ENCODE results near the gene FOXK1. TPM values are rescaled to one million over a fixed set of nuclear protein-coding genes. Genes with fewer than 3 reads are reported as not detected.

Gene FOXK1
- total and polyA plus RNA-seq, 9 of the 15 experiments (the other 6 are each of a cell fraction or from before 2014, with no cell fraction given), result 0.32 to 45.5 (median 8.1) TPM

DNA sequence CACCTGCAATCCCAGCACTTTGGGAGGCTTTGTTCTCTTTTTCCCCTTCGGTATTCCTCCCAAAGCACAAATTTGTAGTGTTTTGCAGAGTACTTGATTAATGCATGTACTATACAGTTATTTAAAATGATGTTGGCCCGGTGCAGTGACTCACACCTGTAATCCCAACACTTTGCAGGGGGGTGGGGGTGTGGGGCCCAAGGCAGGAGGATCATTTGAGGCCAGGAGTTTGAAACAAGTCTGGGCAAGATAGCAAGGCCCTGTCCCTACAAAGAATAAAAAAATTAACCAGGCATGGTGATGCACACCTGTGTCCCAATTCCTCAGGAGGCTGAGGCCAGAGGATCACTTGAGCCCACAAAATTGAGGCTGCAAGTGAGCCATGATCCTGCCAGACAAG is 26.8 kb upstream of the FOXK1 start:
- no peak for TF ChIP-seq ZNF232 (CRISPR knock-in tag; IDR thresholded peaks at IDR 0.05)
- TF ChIP-seq PHTF2 (CRISPR knock-in tag; IDR thresholded peaks at IDR 0.05), result no peak
- TF ChIP-seq, protein P1, sequence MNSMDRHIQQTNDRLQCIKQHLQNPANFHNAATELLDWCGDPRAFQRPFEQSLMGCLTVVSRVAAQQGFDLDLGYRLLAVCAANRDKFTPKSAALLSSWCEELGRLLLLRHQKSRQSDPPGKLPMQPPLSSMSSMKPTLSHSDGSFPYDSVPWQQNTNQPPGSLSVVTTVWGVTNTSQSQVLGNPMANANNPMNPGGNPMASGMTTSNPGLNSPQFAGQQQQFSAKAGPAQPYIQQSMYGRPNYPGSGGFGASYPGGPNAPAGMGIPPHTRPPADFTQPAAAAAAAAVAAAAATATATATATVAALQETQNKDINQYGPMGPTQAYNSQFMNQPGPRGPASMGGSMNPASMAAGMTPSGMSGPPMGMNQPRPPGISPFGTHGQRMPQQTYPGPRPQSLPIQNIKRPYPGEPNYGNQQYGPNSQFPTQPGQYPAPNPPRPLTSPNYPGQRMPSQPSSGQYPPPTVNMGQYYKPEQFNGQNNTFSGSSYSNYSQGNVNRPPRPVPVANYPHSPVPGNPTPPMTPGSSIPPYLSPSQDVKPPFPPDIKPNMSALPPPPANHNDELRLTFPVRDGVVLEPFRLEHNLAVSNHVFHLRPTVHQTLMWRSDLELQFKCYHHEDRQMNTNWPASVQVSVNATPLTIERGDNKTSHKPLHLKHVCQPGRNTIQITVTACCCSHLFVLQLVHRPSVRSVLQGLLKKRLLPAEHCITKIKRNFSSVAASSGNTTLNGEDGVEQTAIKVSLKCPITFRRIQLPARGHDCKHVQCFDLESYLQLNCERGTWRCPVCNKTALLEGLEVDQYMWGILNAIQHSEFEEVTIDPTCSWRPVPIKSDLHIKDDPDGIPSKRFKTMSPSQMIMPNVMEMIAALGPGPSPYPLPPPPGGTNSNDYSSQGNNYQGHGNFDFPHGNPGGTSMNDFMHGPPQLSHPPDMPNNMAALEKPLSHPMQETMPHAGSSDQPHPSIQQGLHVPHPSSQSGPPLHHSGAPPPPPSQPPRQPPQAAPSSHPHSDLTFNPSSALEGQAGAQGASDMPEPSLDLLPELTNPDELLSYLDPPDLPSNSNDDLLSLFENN (IDR thresholded peaks at IDR 0.05; ENCODE audit: low read depth in 2 of 2, low read length in 2 of 2), result no peak
- no peak for TF ChIP-seq MYNN (IDR thresholded peaks at IDR 0.05)
- TF ChIP-seq MYNN (CRISPR knock-in tag; IDR thresholded peaks at IDR 0.05), result no peak
- no peak for TF ChIP-seq ADNP (tag; IDR thresholded peaks at IDR 0.05)
- TF ChIP-seq, protein P2, sequence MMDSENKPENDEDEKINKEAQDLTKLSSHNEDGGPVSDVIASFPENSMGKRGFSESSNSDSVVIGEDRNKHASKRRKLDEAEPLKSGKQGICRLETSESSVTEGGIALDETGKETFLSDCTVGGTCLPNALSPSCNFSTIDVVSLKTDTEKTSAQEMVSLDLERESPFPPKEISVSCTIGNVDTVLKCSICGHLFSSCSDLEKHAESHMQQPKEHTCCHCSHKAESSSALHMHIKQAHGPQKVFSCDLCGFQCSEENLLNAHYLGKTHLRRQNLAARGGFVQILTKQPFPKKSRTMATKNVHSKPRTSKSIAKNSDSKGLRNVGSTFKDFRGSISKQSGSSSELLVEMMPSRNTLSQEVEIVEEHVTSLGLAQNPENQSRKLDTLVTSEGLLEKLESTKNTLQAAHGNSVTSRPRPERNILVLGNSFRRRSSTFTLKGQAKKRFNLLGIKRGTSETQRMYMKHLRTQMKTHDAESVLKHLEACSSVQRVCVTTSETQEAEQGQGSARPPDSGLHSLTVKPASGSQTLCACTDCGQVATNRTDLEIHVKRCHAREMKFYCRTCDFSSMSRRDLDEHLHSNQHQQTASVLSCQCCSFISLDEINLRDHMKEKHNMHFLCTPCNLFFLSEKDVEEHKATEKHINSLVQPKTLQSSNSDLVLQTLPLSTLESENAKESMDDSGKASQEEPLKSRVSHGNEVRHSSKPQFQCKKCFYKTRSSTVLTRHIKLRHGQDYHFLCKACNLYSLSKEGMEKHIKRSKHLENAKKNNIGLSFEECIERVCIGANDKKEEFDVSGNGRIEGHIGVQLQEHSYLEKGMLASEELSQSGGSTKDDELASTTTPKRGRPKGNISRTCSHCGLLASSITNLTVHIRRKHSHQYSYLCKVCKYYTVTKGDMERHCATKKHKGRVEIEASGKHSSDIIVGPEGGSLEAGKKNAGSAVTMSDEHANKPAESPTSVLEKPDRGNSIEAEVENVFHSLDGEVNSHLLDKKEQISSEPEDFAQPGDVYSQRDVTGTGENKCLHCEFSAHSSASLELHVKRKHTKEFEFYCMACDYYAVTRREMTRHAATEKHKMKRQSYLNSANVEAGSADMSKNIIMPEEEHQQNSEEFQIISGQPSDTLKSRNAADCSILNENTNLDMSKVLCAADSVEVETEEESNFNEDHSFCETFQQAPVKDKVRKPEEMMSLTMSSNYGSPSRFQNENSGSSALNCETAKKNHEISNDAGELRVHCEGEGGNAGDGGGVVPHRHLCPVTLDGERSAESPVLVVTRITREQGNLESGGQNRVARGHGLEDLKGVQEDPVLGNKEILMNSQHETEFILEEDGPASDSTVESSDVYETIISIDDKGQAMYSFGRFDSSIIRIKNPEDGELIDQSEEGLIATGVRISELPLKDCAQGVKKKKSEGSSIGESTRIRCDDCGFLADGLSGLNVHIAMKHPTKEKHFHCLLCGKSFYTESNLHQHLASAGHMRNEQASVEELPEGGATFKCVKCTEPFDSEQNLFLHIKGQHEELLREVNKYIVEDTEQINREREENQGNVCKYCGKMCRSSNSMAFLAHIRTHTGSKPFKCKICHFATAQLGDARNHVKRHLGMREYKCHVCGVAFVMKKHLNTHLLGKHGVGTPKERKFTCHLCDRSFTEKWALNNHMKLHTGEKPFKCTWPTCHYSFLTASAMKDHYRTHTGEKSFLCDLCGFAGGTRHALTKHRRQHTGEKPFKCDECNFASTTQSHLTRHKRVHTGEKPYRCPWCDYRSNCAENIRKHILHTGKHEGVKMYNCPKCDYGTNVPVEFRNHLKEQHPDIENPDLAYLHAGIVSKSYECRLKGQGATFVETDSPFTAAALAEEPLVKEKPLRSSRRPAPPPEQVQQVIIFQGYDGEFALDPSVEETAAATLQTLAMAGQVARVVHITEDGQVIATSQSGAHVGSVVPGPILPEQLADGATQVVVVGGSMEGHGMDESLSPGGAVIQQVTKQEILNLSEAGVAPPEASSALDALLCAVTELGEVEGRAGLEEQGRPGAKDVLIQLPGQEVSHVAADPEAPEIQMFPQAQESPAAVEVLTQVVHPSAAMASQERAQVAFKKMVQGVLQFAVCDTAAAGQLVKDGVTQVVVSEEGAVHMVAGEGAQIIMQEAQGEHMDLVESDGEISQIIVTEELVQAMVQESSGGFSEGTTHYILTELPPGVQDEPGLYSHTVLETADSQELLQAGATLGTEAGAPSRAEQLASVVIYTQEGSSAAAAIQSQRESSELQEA (IDR thresholded peaks at IDR 0.05; ENCODE audit: low read depth), result no peak
- no peak for TF ChIP-seq TCF3 (CRISPR knock-in tag; IDR thresholded peaks at IDR 0.05)
- no TSS peak for BruUV-seq (replicated peaks)
- FAIRE-seq (no peak), DNase-seq (ENCODE audit: extremely low read depth in 1 of 4, low spot score in 3 of 4) (no peak), ATAC-seq (no peak)
- no peaks in the 10 kb centered on the region for H3K9me1 ChIP-seq (ENCODE audit: control insufficient read depth, insufficient read depth, low read length)
- intact Hi-C loops (cut with micrococcal nuclease) (no loop called here), in situ Hi-C loops (cut with MboI) (no loop called here)
- no peaks in the 10 kb centered on the region for H4K20me1 ChIP-seq (replicated peaks; ENCODE audit: control insufficient read depth, insufficient read depth, low read length)
- no peak overlapping the region for H3K9ac ChIP-seq (ENCODE audit: insufficient read depth in 1 of 2, low read depth in 2 of 2, low read length in 2 of 2)
- H3K9me3 ChIP-seq (replicated peaks; ENCODE audit: control insufficient read depth, insufficient read depth, low read depth, low read length), result peaks cover 6% of the 10 kb centered on the region; the same call in 1 of the 2 replicates
- peaks cover 0 to 4% of the 10 kb centered on the region in 2 experiments; a peak in 2 of 5 replicates for H3K4me1 ChIP-seq (replicated peaks in 1 of 2; ENCODE audit: control insufficient read depth in 2 of 2, insufficient read depth in 2 of 2, low read length in 2 of 2)
- CTCF ChIA-PET (ENCODE audit: low intra/inter-chr PET ratio), result no interaction called here
- no peak overlapping the region for H3K4me2 ChIP-seq (ENCODE audit: insufficient read depth, low read length)
- WGBS (ENCODE audit: insufficient coverage, low coverage, missing lambda C conversion rate), result 7% methylated on average over 2 of the region's 2 CpGs
- H3K27ac ChIP-seq (ENCODE audit: extremely low read depth, low read depth, low read length), result no peak overlapping the region
- no peak overlapping the region for H3K4me3 ChIP-seq
- no peaks in the 10 kb centered on the region for H3K79me2 ChIP-seq (ENCODE audit: control insufficient read depth, insufficient read depth, low read length)
- no peak overlapping the region for H2AFZ ChIP-seq (ENCODE audit: low read depth, low read length)
- H3K36me3 ChIP-seq (ENCODE audit: control insufficient read depth, insufficient read depth, low read length), result no peaks in the 10 kb centered on the region
- H3K27me3 ChIP-seq (ENCODE audit: control insufficient read depth in 2 of 2, insufficient read depth in 2 of 2, low read length in 2 of 2), result no peaks in the 10 kb centered on the region; a peak in 1 of 5 replicates
- POLR2A ChIA-PET, result interaction anchor here (0.7 kb wide), 1 partner anchor 13 kb away, joined by 4 read pairs; no protein-coding TSS in a partner anchor

Measured in K562 (cell line).